SU-DHL-6 (cell line): ENCODE measurements around the gene PHPT1.
"Not testable (repeated sequence)": the region's sequence is repeated elsewhere in the genome, so short reads cannot be mapped to it uniquely, and the experiment has no call there.

ENCODE experiments used
- H2AFZ ChIP-seq: fragments of 200-600 bp; sonication (generic); 2 replicates; pipeline ENCODE4 v1.6.1; 2014; ENCODE audit warnings: low read depth, mild to moderate bottlenecking, moderate library complexity, mixed read lengths, antibody characterized with exemption, low read length; ENCODE audit not compliant: severe bottlenecking
- H3F3A ChIP-seq: fragments of 200-600 bp; shearing (Covaris generic); 2 replicates; pipeline ENCODE4 v1.6.0; 2016; ENCODE audit warnings: antibody characterized with exemption, mild to moderate bottlenecking; ENCODE audit not compliant: insufficient read depth
- H3K27ac ChIP-seq: fragments of 200-600 bp; sonication (generic); 2 replicates; pipeline ENCODE4 v1.5.1; 2016; ENCODE audit warnings: low read depth, mild to moderate bottlenecking, low read length, moderate library complexity, mixed read lengths
- H3K27me3 ChIP-seq: fragments of 200-600 bp; sonication (generic), shearing (Covaris generic); 2 replicates; pipeline ENCODE4 v1.6.0; 2014; ENCODE audit warnings: mild to moderate bottlenecking, low read length
- H3K36me3 ChIP-seq: fragments of 200-600 bp; sonication (generic); 2 replicates; pipeline ENCODE4 v1.6.1; 2014; ENCODE audit warnings: mild to moderate bottlenecking, low read length, mixed read lengths
- H3K4me2 ChIP-seq: fragments of 300-600, 200-600 bp; shearing (Covaris generic), sonication (generic); 2 replicates; pipeline ENCODE4 v1.6.0; 2014; ENCODE audit warnings: low read length, low read depth, mild to moderate bottlenecking; ENCODE audit not compliant: poor library complexity, severe bottlenecking
- H3K4me3 ChIP-seq: fragments of 200-600 bp; sonication (generic); 2 replicates; pipeline ENCODE4 v1.5.1; 2014; ENCODE audit warnings: antibody characterized with exemption, low read length, mild to moderate bottlenecking, mixed read lengths; ENCODE audit not compliant: insufficient read depth, poor library complexity, severe bottlenecking
- H3K79me2 ChIP-seq: fragments of 200-600 bp; sonication (generic); 2 replicates; pipeline ENCODE4 v1.6.1; 2014; ENCODE audit warnings: mild to moderate bottlenecking, low read length, moderate library complexity; ENCODE audit not compliant: insufficient read depth
- H3K9ac ChIP-seq: fragments of 200-600 bp; sonication (generic); 2 replicates; pipeline ENCODE4 v1.7.0; 2014; ENCODE audit warnings: mild to moderate bottlenecking, low read length
- H3K9me2 ChIP-seq: fragments of 200-600 bp; sonication (generic); replicated peaks from 2 replicates; pipeline ENCODE4 v1.6.1; 2014; ENCODE audit warnings: low read length; ENCODE audit not compliant: insufficient read depth
- H3K9me3 ChIP-seq: fragments of 200-600 bp; sonication (generic); 2 replicates; pipeline ENCODE4 v1.6.1; 2014; ENCODE audit warnings: low read length, mixed read lengths; ENCODE audit not compliant: insufficient read depth
- H4K20me1 ChIP-seq: fragments of 200-600 bp; sonication (generic); 2 replicates; pipeline ENCODE4 v1.6.1; 2014; ENCODE audit warnings: low read depth, mild to moderate bottlenecking, antibody characterized with exemption, low read length, moderate library complexity, mixed read lengths
- EZH2phosphoT487 ChIP-seq: fragments of 200-600 bp; sonication (generic), shearing (Covaris generic); conservative IDR thresholded peaks from 2 replicates; pipeline ENCODE4 v1.6.1; 2018; ENCODE audit warnings: mild to moderate bottlenecking, antibody characterized with exemption, low read length, moderate library complexity, mixed read lengths
- TF ChIP-seq, protein P1 (sequence below): fragments of 200-600 bp; sonication (generic); IDR thresholded peaks from one replicate; pipeline ENCODE4 v1.5.1; 2017; ENCODE audit warnings: antibody characterized with exemption, mild to moderate bottlenecking, low read length, moderate library complexity; ENCODE audit not compliant: insufficient read depth, poor library complexity, severe bottlenecking

The PHPT1 gene

GRCh38 chr9:136868644-136869043, 19.4 kb downstream of the PHPT1 start:
- Histone ChIP-seq H2AFZ (no peak overlapping the region), H3K9me2 (no peaks in the 10 kb centered on the region), H3F3A (peaks cover 5% of the 10 kb centered on the region; the same call in 1 of the 2 replicates), H3K9me3 (peaks cover 9% of the 10 kb centered on the region; the same call in 1 of the 2 replicates), H4K20me1 (no peaks in the 10 kb centered on the region), H3K79me2 (peaks cover 11% of the 10 kb centered on the region; the same call in 1 of the 2 replicates), H3K9ac (no peak overlapping the region), H3K27me3 (no peaks in the 10 kb centered on the region), H3K4me2 (no peak overlapping the region), H3K4me3 (no peak overlapping the region), H3K36me3 (no peaks in the 10 kb centered on the region), H3K27ac (no peak overlapping the region)
- no peak for TF ChIP-seq EZH2phosphoT487
- TF ChIP-seq, protein P1, sequence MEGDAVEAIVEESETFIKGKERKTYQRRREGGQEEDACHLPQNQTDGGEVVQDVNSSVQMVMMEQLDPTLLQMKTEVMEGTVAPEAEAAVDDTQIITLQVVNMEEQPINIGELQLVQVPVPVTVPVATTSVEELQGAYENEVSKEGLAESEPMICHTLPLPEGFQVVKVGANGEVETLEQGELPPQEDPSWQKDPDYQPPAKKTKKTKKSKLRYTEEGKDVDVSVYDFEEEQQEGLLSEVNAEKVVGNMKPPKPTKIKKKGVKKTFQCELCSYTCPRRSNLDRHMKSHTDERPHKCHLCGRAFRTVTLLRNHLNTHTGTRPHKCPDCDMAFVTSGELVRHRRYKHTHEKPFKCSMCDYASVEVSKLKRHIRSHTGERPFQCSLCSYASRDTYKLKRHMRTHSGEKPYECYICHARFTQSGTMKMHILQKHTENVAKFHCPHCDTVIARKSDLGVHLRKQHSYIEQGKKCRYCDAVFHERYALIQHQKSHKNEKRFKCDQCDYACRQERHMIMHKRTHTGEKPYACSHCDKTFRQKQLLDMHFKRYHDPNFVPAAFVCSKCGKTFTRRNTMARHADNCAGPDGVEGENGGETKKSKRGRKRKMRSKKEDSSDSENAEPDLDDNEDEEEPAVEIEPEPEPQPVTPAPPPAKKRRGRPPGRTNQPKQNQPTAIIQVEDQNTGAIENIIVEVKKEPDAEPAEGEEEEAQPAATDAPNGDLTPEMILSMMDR, result no peak

- H3K4me3 ChIP-seq, H3K9ac ChIP-seq, H3F3A ChIP-seq, H2AFZ ChIP-seq, H3K9me2 ChIP-seq, H3K27ac ChIP-seq, H3K4me2 ChIP-seq, H3K27me3 ChIP-seq, H3K9me3 ChIP-seq, H3K36me3 ChIP-seq, H4K20me1 ChIP-seq: not testable (repeated sequence)
- peaks cover 11% of the 10 kb centered on the region; the same call in 1 of the 2 replicates for H3K79me2 ChIP-seq
Measured at GRCh38 chr9:136869611-136870010, 20.4 kb downstream of the PHPT1 start.

DNA sequence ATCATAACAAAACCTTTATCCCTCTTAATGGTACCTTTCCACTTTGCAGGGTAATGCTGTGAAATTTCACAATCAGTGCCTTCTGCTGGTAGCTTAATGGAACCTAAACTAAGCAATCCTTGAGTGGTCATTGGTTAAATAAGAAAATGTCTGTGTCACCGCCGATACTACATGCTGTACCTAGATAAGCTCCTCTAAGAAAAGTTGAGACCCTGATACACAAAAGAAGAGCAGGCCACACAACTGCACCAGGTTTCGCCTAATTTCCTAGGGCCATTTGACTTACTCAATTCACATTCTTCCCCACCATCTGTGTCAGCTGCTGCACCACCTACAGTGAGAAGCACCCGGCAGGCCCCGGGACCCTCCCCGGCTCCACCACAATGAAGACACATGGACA, 25.9 kb downstream of the PHPT1 start:
- no peak overlapping the region for H2AFZ ChIP-seq
- no peaks in the 10 kb centered on the region for H3K9me2 ChIP-seq
- no peak overlapping the region for H3K4me2 ChIP-seq
- H3K36me3 ChIP-seq, result no peaks in the 10 kb centered on the region
- H3K79me2 ChIP-seq, result no peaks in the 10 kb centered on the region
- H3K27me3 ChIP-seq, result no peaks in the 10 kb centered on the region
- no peaks in the 10 kb centered on the region for H4K20me1 ChIP-seq
- H3K27ac ChIP-seq, result no peak overlapping the region
- H3K9me3 ChIP-seq, result peaks cover 9% of the 10 kb centered on the region; the same call in 1 of the 2 replicates
- H3F3A ChIP-seq, result no peaks in the 10 kb centered on the region
- TF ChIP-seq, protein P1, result no peak
- TF ChIP-seq EZH2phosphoT487, result no peak
- no peak overlapping the region for H3K9ac ChIP-seq
- H3K4me3 ChIP-seq, result no peak overlapping the region

- H4K20me1 ChIP-seq, result no peaks in the 10 kb centered on the region
- no peaks in the 10 kb centered on the region for H3K27me3 ChIP-seq
- peaks cover 9% of the 10 kb centered on the region; the same call in 1 of the 2 replicates for H3K9me3 ChIP-seq
- no peak overlapping the region for H3K4me3 ChIP-seq
- H3K36me3 ChIP-seq, result no peaks in the 10 kb centered on the region
- H3K4me2 ChIP-seq, result no peak overlapping the region
- H3K9me2 ChIP-seq, result no peaks in the 10 kb centered on the region
- H2AFZ ChIP-seq, result no peak overlapping the region
- no peak overlapping the region for H3K9ac ChIP-seq
- H3K79me2 ChIP-seq, result no peaks in the 10 kb centered on the region
- H3K27ac ChIP-seq, result no peak overlapping the region
- TF ChIP-seq EZH2phosphoT487, result no peak
- TF ChIP-seq, protein P1, result no peak
- H3F3A ChIP-seq, result no peaks in the 10 kb centered on the region
Measured at GRCh38 chr9:136876476-136876875, 27.3 kb downstream of the PHPT1 start.
